Lung (tissue), 12 donors: ENCODE measurements around the gene CLDN10. TPM values are rescaled to one million over a fixed set of nuclear protein-coding genes. Genes with fewer than 3 reads are reported as not detected.

Source experiments
- ATAC-seq: fragments of 200-7000 bp; cut with Tn5 transposase; one replicate; pipeline ENCODE4 v1.9.1; 2020; ENCODE audit warnings: moderate number of reproducible peaks; ENCODE audit not compliant: insufficient read depth, low FRiP score
- DNase-seq, 3 donors: peaks; one replicate each; pipeline ENCODE4 v3.0.0-alpha.2; 2013 to 2017
- H3K27ac ChIP-seq, 2 donors: one replicate each; pipeline ENCODE4 v1.5.1; 2013; ENCODE audit warnings: mild to moderate bottlenecking in 2 of 2, moderate library complexity in 2 of 2, control low read depth in 1 of 2, inconsistent platforms in 1 of 2, low read depth in 1 of 2, low read length in 1 of 2
- H3K27me3 ChIP-seq, 3 donors: one replicate each; pipeline ENCODE4 v1.5.1; 2013; ENCODE audit warnings: low read length in 2 of 3; ENCODE audit not compliant: control insufficient read depth in 3 of 3, insufficient read depth in 3 of 3
- H3K36me3 ChIP-seq, 4 donors: one replicate each; pipeline ENCODE4 v1.5.1; 2013; ENCODE audit warnings: low read length in 4 of 4, mild to moderate bottlenecking in 1 of 4, moderate library complexity in 1 of 4; ENCODE audit not compliant: control insufficient read depth in 4 of 4, insufficient read depth in 4 of 4
- H3K4me1 ChIP-seq, 5 donors: one replicate each; pipeline ENCODE4 v1.5.1; 2013; ENCODE audit warnings: low read length in 5 of 5, mild to moderate bottlenecking in 2 of 5, moderate library complexity in 1 of 5; ENCODE audit not compliant: control insufficient read depth in 5 of 5, insufficient read depth in 5 of 5
- H3K4me3 ChIP-seq: one replicate; pipeline ENCODE4 v1.5.1; 2013; ENCODE audit warnings: mild to moderate bottlenecking, control low read depth, moderate library complexity
- H3K9ac ChIP-seq, 2 donors: one replicate each; pipeline ENCODE4 v1.5.1; 2013; ENCODE audit warnings: low read length in 2 of 2, control low read depth in 1 of 2; ENCODE audit not compliant: insufficient read depth in 1 of 2
- H3K9me3 ChIP-seq, 4 donors: one replicate each; pipeline ENCODE4 v1.5.1; 2013; ENCODE audit warnings: low read length in 3 of 4, mild to moderate bottlenecking in 1 of 4, moderate library complexity in 1 of 4; ENCODE audit not compliant: control insufficient read depth in 4 of 4, insufficient read depth in 3 of 4
- WGBS, 2 donors: extraction: QIAGEN DNeasy Blood & Tissue Kit; methylation state at CpG; one replicate each; pipeline ENCODE4 v1.1.7; 2013; 5-methylcytosine and 5-hydroxymethylcytosine counted together
- polyA plus RNA-seq, 2 donors: library from polyadenylated mRNA; stranded (reverse); fragments of 200-250 nt; gene quantifications; one replicate each; pipeline ENCODE4 v1.2.1, GENCODE V29; 2013
- total RNA-seq, 2 donors: library from RNA; depleted of rRNA in 1 of 2; stranded (reverse); fragments of >200 nt in 1 of 2; gene quantifications; one replicate each; pipeline ENCODE4 v1.2.1, GENCODE V29; 2014 to 2021
- TF ChIP-seq, protein P1 (sequence below): IDR thresholded peaks from 2 replicates; pipeline ENCODE4 v1.5.1; 2012; ENCODE audit warnings: mild to moderate bottlenecking; ENCODE audit errors: control extremely low read depth, extremely low read depth
- donor health status: control.
- donor health status: control.
- donor health status: Bipolar disorder and iron deficiency.
- donor health status: healthy.
- donor health status: DM: yes; HTN: yes; CAD: no.

Gene CLDN10
- total and polyA plus RNA-seq, 4 donors: 3.0 to 14.5 (median 4.6) TPM

GRCh38 chr13:95523598-95523997 is 28.9 kb upstream of the CLDN10 start:
- H3K9me3 ChIP-seq: no peaks in the 10 kb centered on the region
- H3K27me3 ChIP-seq: no peaks in the 10 kb centered on the region
- H3K4me1 ChIP-seq: no peaks in the 10 kb centered on the region
- DNase-seq: no peak
- no peak overlapping the region for H3K27ac ChIP-seq
- ATAC-seq: no peak
- H3K36me3 ChIP-seq: no peaks in the 10 kb centered on the region
- no peak overlapping the region for H3K9ac ChIP-seq
- 74 to 82% methylated on average over 5 of the region's 5 CpGs for WGBS, 2 donors
- H3K4me3 ChIP-seq: no peak overlapping the region
- TF ChIP-seq, protein P1, sequence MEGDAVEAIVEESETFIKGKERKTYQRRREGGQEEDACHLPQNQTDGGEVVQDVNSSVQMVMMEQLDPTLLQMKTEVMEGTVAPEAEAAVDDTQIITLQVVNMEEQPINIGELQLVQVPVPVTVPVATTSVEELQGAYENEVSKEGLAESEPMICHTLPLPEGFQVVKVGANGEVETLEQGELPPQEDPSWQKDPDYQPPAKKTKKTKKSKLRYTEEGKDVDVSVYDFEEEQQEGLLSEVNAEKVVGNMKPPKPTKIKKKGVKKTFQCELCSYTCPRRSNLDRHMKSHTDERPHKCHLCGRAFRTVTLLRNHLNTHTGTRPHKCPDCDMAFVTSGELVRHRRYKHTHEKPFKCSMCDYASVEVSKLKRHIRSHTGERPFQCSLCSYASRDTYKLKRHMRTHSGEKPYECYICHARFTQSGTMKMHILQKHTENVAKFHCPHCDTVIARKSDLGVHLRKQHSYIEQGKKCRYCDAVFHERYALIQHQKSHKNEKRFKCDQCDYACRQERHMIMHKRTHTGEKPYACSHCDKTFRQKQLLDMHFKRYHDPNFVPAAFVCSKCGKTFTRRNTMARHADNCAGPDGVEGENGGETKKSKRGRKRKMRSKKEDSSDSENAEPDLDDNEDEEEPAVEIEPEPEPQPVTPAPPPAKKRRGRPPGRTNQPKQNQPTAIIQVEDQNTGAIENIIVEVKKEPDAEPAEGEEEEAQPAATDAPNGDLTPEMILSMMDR: no peak

GRCh38 chr13:95524264-95524901 is 28.1 kb upstream of the CLDN10 start:
- Histone ChIP-seq H3K36me3 (no peaks in the 10 kb centered on the region), H3K27ac (no peak overlapping the region), H3K27me3 (no peaks in the 10 kb centered on the region), H3K4me3 (no peak overlapping the region), H3K9ac (no peak overlapping the region), H3K9me3 (no peaks in the 10 kb centered on the region), H3K4me1 (no peaks in the 10 kb centered on the region)
- TF ChIP-seq, protein P1: no peak
- DNase-seq (peak in 1 of 3 donors; percentile 32), ATAC-seq (no peak)
- 38 to 61% methylated on average over 6 of the region's 6 CpGs for WGBS, 2 donors

GRCh38 chr13:95527955-95528354 is 24.6 kb upstream of the CLDN10 start:
- Histone ChIP-seq H3K9ac (no peak overlapping the region), H3K9me3 (no peaks in the 10 kb centered on the region), H3K27ac (no peak overlapping the region), H3K27me3 (no peaks in the 10 kb centered on the region), H3K4me3 (no peak overlapping the region), H3K36me3 (no peaks in the 10 kb centered on the region), H3K4me1 (no peaks in the 10 kb centered on the region)
- 81 to 85% methylated on average over 1 of the region's 1 CpG for WGBS, 2 donors
- DNase-seq: no peak
- TF ChIP-seq, protein P1: no peak
- ATAC-seq: no peak

GRCh38 chr13:95530178-95530577 is 22.3 kb upstream of the CLDN10 start:
- H3K9me3 ChIP-seq: no peaks in the 10 kb centered on the region
- no peaks in the 10 kb centered on the region for H3K27me3 ChIP-seq
- WGBS, 2 donors: 7 to 12% methylated on average over 5 of the region's 5 CpGs
- H3K4me3 ChIP-seq: no peak overlapping the region
- DNase-seq (peak; percentile 16 to 65 (median 21)), ATAC-seq (peak; percentile 72)
- no peaks in the 10 kb centered on the region for H3K36me3 ChIP-seq
- no peaks in the 10 kb centered on the region for H3K4me1 ChIP-seq
- TF ChIP-seq, protein P1: no peak
- no peak overlapping the region for H3K9ac ChIP-seq
- no peak overlapping the region for H3K27ac ChIP-seq
